HCT116 (cell line): ENCODE measurements around the gene GMPPB. TPM values are rescaled to one million over a fixed set of nuclear protein-coding genes. Genes with fewer than 3 reads are reported as not detected.

Experiments used
- ATAC-seq: fragments of 200-7000 bp; cut with Tn5 transposase; 2 replicates; pipeline ENCODE4 v1.9.1; 2020; ENCODE audit warnings: mild to moderate bottlenecking, moderate library complexity
- Bru-seq: library from RNA; stranded (reverse); fragments of 400-500 nt; gene quantifications from one replicate; lab custom pipeline; 2021; lab: Mats Ljungman, UMichigan
- BruChase-seq, 2 experiments: library from RNA; stranded (reverse); fragments of 400-500 nt; gene quantifications; one replicate each; lab custom pipeline; 2021; lab: Mats Ljungman, UMichigan
- BruUV-seq: library from RNA; stranded (reverse); fragments of 400-500 nt; replicated peaks from 2 replicates; lab custom pipeline; 2021; lab: Mats Ljungman, UMichigan
- CTCF ChIA-PET: fragments of 300-600 bp; sonication (Branson Sonifier 250); formaldehyde crosslinking; loops from one replicate; lab custom pipeline; 2021; ENCODE audit warnings: antibody characterized with exemption; lab: Charles Lee
- POLR2A ChIA-PET: fragments of 300-600, 350-600 bp; sonication (Branson Sonifier 250); formaldehyde crosslinking; loops from one replicate; lab custom pipeline; 2021; ENCODE audit warnings: antibody characterized with exemption; lab: Charles Lee
- RAD21 ChIA-PET, 2 experiments: fragments of 300-600 bp; sonication (Branson Sonifier 250); formaldehyde crosslinking; loops; one replicate each; lab custom pipeline; 2023; ENCODE audit warnings: low total read pairs in 2 of 2; ENCODE audit not compliant: uncharacterized antibody in 2 of 2, unreplicated experiment in 2 of 2, low non-redundant PET in 1 of 2; lab: Charles Lee
- DNase-seq: peaks from one replicate; pipeline ENCODE4 v3.0.0-alpha.2; 2010; ENCODE audit warnings: low read depth, low spot score
- H2AFZ ChIP-seq: fragments of 200-600 bp; shearing (Covaris generic), sonication (generic); 2 replicates; pipeline ENCODE4 v1.6.1; 2017; ENCODE audit warnings: low read depth, mixed run types, mixed read lengths, antibody characterized with exemption, low read length; ENCODE audit not compliant: poor library complexity, severe bottlenecking
- H3K27ac ChIP-seq: 2 replicates; pipeline ENCODE4 v1.5.1; 2012; ENCODE audit warnings: low read depth, low read length
- H3K27me3 ChIP-seq: fragments of 200-600 bp; sonication (generic); 2 replicates; pipeline ENCODE4 v1.6.1; 2016; ENCODE audit warnings: mixed run types, low read length, mixed read lengths; ENCODE audit not compliant: insufficient read depth
- H3K36me3 ChIP-seq, 2 experiments: fragments of 200-500 bp in 1 of 2; fragments of 200-600 bp in 1 of 2; sonication (Bioruptor generic) in 1 of 2; sonication (generic) in 1 of 2; 2 replicates each; pipeline versions ENCODE4 v1.5.1 to v1.6.1; 2014 to 2016; ENCODE audit warnings: low read length in 2 of 2, inconsistent platforms in 1 of 2, mixed read lengths in 1 of 2, mixed run types in 1 of 2; ENCODE audit not compliant: insufficient read depth in 2 of 2, control insufficient read depth in 1 of 2
- H3K4me1 ChIP-seq, 2 experiments: fragments of 200-600 bp in 1 of 2; sonication (generic) in 1 of 2; 2 replicates each; pipeline versions ENCODE4 v1.5.1 to v1.6.1; 2012 to 2017; ENCODE audit warnings: low read length in 2 of 2, inconsistent platforms in 1 of 2, mild to moderate bottlenecking in 1 of 2, mixed read lengths in 1 of 2, mixed run types in 1 of 2, moderate library complexity in 1 of 2; ENCODE audit not compliant: insufficient read depth in 2 of 2, control insufficient read depth in 1 of 2
- H3K4me2 ChIP-seq: fragments of 200-600 bp; sonication (generic); 2 replicates; pipeline ENCODE4 v1.6.1; 2017; ENCODE audit warnings: mixed run types, low read length, mixed read lengths
- H3K4me3 ChIP-seq, 2 experiments: fragments of 200-600 bp in 1 of 2; sonication (generic) in 1 of 2; replicated peaks in 1 of 2; 2 replicates each; pipeline ENCODE4 v1.5.1; 2011 to 2016; ENCODE audit warnings: low read length in 2 of 2, control low read depth in 1 of 2, low read depth in 1 of 2, mild to moderate bottlenecking in 1 of 2, mixed read lengths in 1 of 2, mixed run types in 1 of 2
- H3K79me2 ChIP-seq: fragments of 200-600 bp; sonication (generic); 2 replicates; pipeline ENCODE4 v1.6.1; 2017; ENCODE audit warnings: mild to moderate bottlenecking, mixed run types, low read length, moderate library complexity, mixed read lengths; ENCODE audit not compliant: insufficient read depth
- H3K9ac ChIP-seq: fragments of 200-600 bp; sonication (generic); 2 replicates; pipeline ENCODE4 v1.6.1; 2016; ENCODE audit warnings: low read length, mixed read lengths
- H3K9me2 ChIP-seq: fragments of 200-600 bp; sonication (generic), shearing (Covaris generic); 2 replicates; pipeline ENCODE4 v1.6.1; 2017; ENCODE audit warnings: mixed run types, mild to moderate bottlenecking, moderate library complexity; ENCODE audit not compliant: insufficient read depth
- H3K9me3 ChIP-seq, 2 experiments: fragments of 200-500 bp in 1 of 2; fragments of 200-600 bp in 1 of 2; sonication (Bioruptor generic) in 1 of 2; sonication (generic) in 1 of 2; 2 replicates each; pipeline ENCODE4 v1.6.1; 2014 to 2017; ENCODE audit warnings: low read length in 2 of 2, mixed read lengths in 2 of 2, inconsistent platforms in 1 of 2, low read depth in 1 of 2, mild to moderate bottlenecking in 1 of 2, mixed run types in 1 of 2, moderate library complexity in 1 of 2; ENCODE audit not compliant: control insufficient read depth in 1 of 2, insufficient read depth in 1 of 2
- H4K20me1 ChIP-seq: fragments of 200-600 bp; sonication (generic), shearing (Covaris generic); 2 replicates; pipeline ENCODE4 v1.6.1; 2017; ENCODE audit warnings: mixed run types, mild to moderate bottlenecking, moderate library complexity; ENCODE audit not compliant: insufficient read depth
- EZH2phosphoT487 ChIP-seq: fragments of 200-600 bp; IDR thresholded peaks from 2 replicates; pipeline ENCODE4 v1.6.1; 2018; ENCODE audit warnings: antibody characterized with exemption, borderline replicate concordance
- MAX ChIP-seq: IDR thresholded peaks from 2 replicates; pipeline ENCODE4 v1.6.1; 2012
- POLR2A ChIP-seq: IDR thresholded peaks from 2 replicates; pipeline ENCODE4 v1.7.0; 2011; ENCODE audit warnings: borderline replicate concordance; ENCODE audit not compliant: insufficient read depth, insufficient read length; ENCODE audit errors: extremely low read depth
- POLR2AphosphoS5 ChIP-seq: IDR thresholded peaks from 2 replicates; pipeline ENCODE4 v1.6.1; 2011; ENCODE audit warnings: mild to moderate bottlenecking, low read depth, low read length, moderate library complexity
- RAD21 ChIP-seq: IDR thresholded peaks from 2 replicates; pipeline ENCODE4 v1.6.1; 2012; ENCODE audit warnings: low read depth, mild to moderate bottlenecking
- SIN3A ChIP-seq: IDR thresholded peaks from 2 replicates; pipeline ENCODE4 v1.6.1; 2012; ENCODE audit warnings: low read depth
- SP1 ChIP-seq: IDR thresholded peaks from 2 replicates; pipeline ENCODE4 v1.6.1; 2012; ENCODE audit warnings: low read depth
- TCF7L2 ChIP-seq: IDR thresholded peaks from 2 replicates; pipeline ENCODE4 v1.7.0; 2011; ENCODE audit warnings: borderline replicate concordance, inconsistent platforms; ENCODE audit not compliant: insufficient read depth, insufficient read length; ENCODE audit errors: extremely low read depth
- YY1 ChIP-seq: IDR thresholded peaks from 2 replicates; pipeline ENCODE4 v1.6.1; 2011; ENCODE audit warnings: low read length, low read depth, moderate library complexity, mild to moderate bottlenecking; ENCODE audit not compliant: insufficient replicate concordance; ENCODE audit errors: extremely low read depth
- ZFX ChIP-seq: fragments of 450-650 bp; IDR thresholded peaks from 2 replicates; pipeline ENCODE4 v1.6.1; 2017
- intact Hi-C: fragments of 100-400 bp; cut with micrococcal nuclease; formaldehyde crosslinking; loops from 2 replicates; pipeline ENCODE4 v1.10.0; 2022
- long read RNA-seq: library from polyadenylated mRNA; unstranded; transcript quantifications from one replicate; pipeline ENCODE4 v2.0.0, GENCODE V29; 2021; ENCODE audit not compliant: unreplicated experiment
- polyA plus RNA-seq: library from polyadenylated mRNA; unstranded; fragments of >200 nt; gene quantifications from 2 replicates; pipeline ENCODE4 v1.2.1, GENCODE V29; 2012; ENCODE audit warnings: missing spikeins
- total RNA-seq: library from RNA; stranded (reverse); gene quantifications from one replicate; pipeline ENCODE4 v1.2.1, GENCODE V29; 2021; ENCODE audit not compliant: unreplicated experiment
- TF ChIP-seq, protein P1 (sequence below), 3 experiments: fragments of 200-600 bp in 1 of 3; sonication (generic) in 1 of 3; IDR thresholded peaks in 2 of 3; conservative IDR thresholded peaks in 1 of 3; 2 replicates each; pipeline ENCODE4 v1.5.1; 2012 to 2017; ENCODE audit warnings: low read depth in 2 of 3, low read length in 2 of 3, antibody characterized with exemption in 1 of 3, borderline replicate concordance in 1 of 3, control low read depth in 1 of 3, mild to moderate bottlenecking in 1 of 3, mixed read lengths in 1 of 3, mixed run types in 1 of 3, moderate library complexity in 1 of 3; ENCODE audit not compliant: insufficient read depth in 1 of 3

The GMPPB gene
- total RNA-seq, result 24.1 TPM
- polyA plus RNA-seq, result 18.6 and 26.6 TPM in 2 replicates
- Bru-seq, nascent RNA, result percentile 80 among the genes with signal in this experiment
- BruChase-seq, experiment 1, labeled RNA remaining after a 6-hour chase, result percentile 89 among the genes with signal in this experiment
- percentile 88 among the genes with signal in this experiment for BruChase-seq, experiment 2, labeled RNA remaining after a 2-hour chase
- long read RNA-seq, full-length matches to known transcripts, result 72 of 83 reads
- long read RNA-seq, partial matches to known transcripts, result 5 of 83 reads
- long read RNA-seq, other reads (novel, unspliced or antisense), result 6 of 83 reads

GRCh38 chr3:49723628-49724551, at the start of gene GMPPB:
Gene GMPPB (minus strand): TSS chr3:49723951. CDS start chr3:49723726, 225 bp downstream.
- TF ChIP-seq ZFX (peak; percentile 50; the same call in 1 of the 2 replicates), TCF7L2 (no peak), EZH2phosphoT487 (no peak), YY1 (peak; percentile 6), MAX (no peak), POLR2AphosphoS5 (peak; percentile 78), POLR2A (peak; percentile 39), SIN3A (no peak), SP1 (no peak), RAD21 (no peak)
- TF ChIP-seq, protein P1, sequence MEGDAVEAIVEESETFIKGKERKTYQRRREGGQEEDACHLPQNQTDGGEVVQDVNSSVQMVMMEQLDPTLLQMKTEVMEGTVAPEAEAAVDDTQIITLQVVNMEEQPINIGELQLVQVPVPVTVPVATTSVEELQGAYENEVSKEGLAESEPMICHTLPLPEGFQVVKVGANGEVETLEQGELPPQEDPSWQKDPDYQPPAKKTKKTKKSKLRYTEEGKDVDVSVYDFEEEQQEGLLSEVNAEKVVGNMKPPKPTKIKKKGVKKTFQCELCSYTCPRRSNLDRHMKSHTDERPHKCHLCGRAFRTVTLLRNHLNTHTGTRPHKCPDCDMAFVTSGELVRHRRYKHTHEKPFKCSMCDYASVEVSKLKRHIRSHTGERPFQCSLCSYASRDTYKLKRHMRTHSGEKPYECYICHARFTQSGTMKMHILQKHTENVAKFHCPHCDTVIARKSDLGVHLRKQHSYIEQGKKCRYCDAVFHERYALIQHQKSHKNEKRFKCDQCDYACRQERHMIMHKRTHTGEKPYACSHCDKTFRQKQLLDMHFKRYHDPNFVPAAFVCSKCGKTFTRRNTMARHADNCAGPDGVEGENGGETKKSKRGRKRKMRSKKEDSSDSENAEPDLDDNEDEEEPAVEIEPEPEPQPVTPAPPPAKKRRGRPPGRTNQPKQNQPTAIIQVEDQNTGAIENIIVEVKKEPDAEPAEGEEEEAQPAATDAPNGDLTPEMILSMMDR (IDR thresholded peaks at IDR 0.05 in 2 of 3, conservative IDR thresholded peaks at IDR 0.05 in 1 of 3; ENCODE audit: borderline replicate concordance in 1 of 3, insufficient read depth in 1 of 3, low read depth in 2 of 3, low read length in 2 of 3), result no peak
- POLR2A ChIA-PET, result no interaction called here
- intact Hi-C loops, result loop anchor here (5.0 kb wide), 1 partner anchor 113 kb away; no protein-coding TSS in a partner anchor
- BruUV-seq, result TSS peak; percentile 63
- Histone ChIP-seq H4K20me1 (no peaks in the 10 kb centered on the region), H3K9me2 (no peaks in the 10 kb centered on the region), H3K4me1 (peaks cover 13 to 35% of the 10 kb centered on the region in 2 experiments; a peak in 3 of 4 replicates), H3K79me2 (peaks cover 18% of the 10 kb centered on the region), H2AFZ (no peak within 1 kb of the TSS), H3K27me3 (no peaks in the 10 kb centered on the region), H3K4me2 (peak within 1 kb of the TSS; percentile 92), H3K9ac (peak within 1 kb of the TSS; percentile 99), H3K4me3 (peak within 1 kb of the TSS; percentile 95), H3K27ac (peak within 1 kb of the TSS; percentile 92), H3K36me3 (peaks cover 5 to 27% of the 10 kb centered on the region in 2 experiments; a peak in 3 of 4 replicates), H3K9me3 (no peaks in the 10 kb centered on the region)
- DNase-seq (peak; percentile 92), ATAC-seq (peak; percentile 85)
- CTCF ChIA-PET, result interaction anchor here (1.0 kb wide), 1 partner anchor 79 kb away, joined by 3 read pairs; the partner anchor contains the start of gene INKA1
- RAD21 ChIA-PET, result interaction anchor here in 1 of 2 experiments (0.7 kb wide), 1 partner anchor 139 kb away, joined by 3 read pairs; no protein-coding TSS in a partner anchor
